Iris pigment epithelial cell (primary cell): ENCODE results near the gene EXOC4.
A peak's percentile ranks its signal among the peaks of the same experiment; 100 is the strongest.
"Not testable (repeated sequence)": the region's sequence is repeated elsewhere in the genome, so short reads cannot be mapped to it uniquely, and the experiment has no call there.

ENCODE experiments used
- DNase-seq: peaks from one replicate; pipeline ENCODE4 v3.0.0-alpha.2; 2011; ENCODE audit warnings: low read depth

EXOC4 gene

GRCh38 chr7:133315332-133316040, 62.6 kb downstream of the EXOC4 start:
- DNase-seq, result peak; percentile 67

DNA sequence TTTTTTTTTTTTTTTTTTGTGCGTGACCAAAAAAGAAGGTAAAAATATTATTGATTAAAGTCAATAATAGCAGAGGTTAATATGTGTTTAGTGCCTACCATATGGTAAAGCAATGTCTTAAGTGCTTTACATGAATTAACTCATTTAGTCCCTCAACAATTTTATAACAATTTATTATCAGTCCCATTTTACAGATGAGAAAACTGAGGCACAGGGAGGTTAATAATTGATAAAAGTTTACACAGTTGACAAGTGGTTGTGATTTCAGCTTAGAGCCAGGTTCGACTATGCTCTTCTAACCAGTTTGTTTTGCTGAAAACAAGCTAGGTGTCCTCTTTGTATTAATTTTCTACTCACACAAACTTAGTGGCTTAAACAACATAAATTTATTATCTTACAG, 67.0 kb downstream of the EXOC4 start:
- no peak for DNase-seq

GRCh38 chr7:133320891-133321290, 68.0 kb downstream of the EXOC4 start:
- no peak for DNase-seq

- not testable (repeated sequence) for DNase-seq
Measured at GRCh38 chr7:133321366-133321765, 68.5 kb downstream of the EXOC4 start.

- DNase-seq, result not testable (repeated sequence)
Measured at GRCh38 chr7:133326745-133327144, 73.9 kb downstream of the EXOC4 start.

DNA sequence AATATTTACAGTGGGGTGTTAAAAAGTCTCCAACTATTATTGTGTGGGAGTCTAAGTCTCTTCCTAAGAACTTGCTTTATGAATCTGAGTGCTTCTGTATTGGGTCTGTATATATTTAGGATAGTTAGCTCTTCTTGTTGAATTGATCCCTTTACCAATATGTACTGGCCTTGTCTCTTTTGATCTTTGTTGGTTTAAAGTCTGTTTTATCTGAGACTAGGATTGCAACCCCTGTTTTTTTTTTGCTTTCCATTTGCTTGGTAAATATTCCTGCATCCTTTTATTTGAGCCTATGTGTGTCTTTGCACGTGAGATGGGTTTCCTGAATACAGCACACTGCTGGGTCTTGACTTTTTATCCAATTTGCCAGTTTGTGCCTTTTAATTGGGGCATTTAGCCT, 75.1 kb downstream of the EXOC4 start:
- DNase-seq, result not testable (repeated sequence)

DNA sequence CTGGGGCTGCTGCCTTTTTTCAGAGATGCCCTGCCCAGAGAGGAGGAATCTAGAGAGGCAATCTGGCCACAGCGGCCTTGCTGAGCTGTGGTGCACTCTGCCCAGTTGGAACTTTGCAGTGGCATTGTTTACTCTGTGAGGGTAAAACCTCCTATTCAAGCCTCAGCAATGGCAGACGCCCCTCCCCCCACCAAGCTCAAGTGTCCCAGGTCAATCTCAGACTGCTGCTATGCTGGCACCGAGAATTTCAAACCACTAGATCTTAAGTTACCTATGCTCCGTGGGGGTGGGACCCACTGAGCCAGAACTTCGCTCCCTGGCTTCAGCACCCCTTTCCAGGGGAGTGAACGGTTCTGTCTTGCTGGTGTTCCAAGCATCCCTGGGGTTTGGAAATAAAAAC, 77.2 kb downstream of the EXOC4 start:
- DNase-seq, result no peak

DNA sequence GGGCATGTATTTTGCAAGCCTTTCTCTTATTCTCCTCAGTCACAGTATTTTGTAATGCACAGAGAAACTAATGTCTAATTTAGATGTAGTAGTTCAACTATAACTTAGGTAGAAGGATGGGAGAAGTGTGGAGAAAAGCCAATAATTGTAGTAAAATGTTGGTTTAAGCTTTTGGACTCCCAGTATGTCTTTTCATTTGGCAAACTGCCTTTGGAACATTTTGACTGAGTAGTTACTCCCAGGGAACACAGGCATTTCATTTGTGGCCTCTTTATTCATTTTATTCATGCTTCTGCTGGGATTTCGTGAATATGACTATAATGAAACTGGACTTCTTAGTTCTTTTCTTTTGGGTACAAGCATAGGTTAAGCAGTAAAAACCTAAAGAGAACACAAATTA, 79.0 kb downstream of the EXOC4 start:
- DNase-seq, result no peak

GRCh38 chr7:133339772-133340171, 86.9 kb downstream of the EXOC4 start:
- DNase-seq, result no peak

DNA sequence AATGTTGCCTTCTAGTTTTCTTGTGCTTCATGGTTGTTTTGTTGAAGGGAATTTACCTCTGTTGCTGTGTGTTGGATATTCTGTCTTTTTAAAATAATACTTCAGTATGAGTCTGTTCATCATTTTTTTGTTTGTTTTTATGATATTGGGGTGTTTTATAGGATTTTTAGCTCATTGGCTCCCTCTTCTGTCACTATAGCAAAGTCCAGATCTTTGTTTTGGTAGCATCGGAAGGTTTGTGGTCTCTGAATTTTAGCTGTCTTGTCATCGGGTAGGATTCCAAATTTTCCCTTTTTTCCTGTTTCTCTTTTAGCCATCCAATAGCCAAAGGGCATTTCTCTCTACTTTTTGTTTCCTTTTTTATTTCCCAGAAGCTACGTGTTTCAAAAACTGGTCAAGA, 91.4 kb downstream of the EXOC4 start:
- peak; percentile 22 for DNase-seq

DNA sequence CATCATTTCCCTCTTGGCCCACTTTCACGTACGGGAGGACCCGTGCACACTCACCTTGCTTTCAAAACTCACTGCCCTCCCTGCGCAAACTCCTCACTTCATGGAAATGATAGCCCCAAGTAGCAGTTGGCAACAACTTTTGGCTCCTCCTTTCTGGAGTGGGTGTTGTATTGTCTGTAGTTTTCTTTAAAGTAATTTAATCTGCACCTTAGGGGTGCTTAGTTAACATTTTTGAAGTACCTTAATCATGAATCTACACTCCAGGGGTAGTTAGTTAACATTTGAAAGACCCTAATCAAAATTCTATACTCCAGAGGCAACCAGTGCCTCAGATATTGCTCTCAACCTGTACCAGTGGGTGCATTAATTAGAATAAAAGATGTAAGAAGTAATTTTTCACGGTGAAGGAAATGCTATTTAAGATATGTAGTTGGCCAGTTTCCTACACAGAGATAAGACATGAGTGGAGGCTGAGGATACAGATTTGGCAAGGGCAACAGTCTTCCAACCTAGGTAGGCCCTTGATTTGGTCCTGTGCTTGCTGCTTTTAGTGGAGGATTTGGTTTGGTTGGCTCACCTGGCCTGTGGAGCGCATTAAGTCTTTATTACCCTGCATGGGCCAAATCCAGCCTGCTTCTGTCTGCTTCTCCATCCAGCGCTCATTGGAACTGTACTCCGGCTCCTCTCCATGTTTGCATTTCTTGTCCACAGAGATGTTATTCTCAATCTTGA, 93.0 kb downstream of the EXOC4 start:
- no peak for DNase-seq

DNA sequence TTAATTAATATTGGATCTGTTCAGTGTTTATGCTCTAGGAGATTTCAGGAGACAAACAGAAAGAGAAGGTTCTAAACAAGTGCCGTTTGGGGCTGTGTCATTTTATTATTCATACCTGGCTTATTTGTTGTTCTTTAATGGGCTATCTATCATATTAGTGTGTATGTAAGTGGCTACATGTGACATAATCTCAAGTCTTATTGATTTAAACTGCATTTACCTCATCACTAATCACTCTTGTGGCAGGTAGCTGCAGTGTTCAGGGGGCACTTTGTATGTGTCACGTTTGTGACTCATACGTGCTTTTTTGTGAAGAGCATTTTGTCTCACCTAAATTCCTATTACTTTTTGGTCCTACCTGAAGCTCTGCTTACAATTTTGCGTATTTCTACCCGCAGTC, 95.4 kb downstream of the EXOC4 start:
- DNase-seq, result no peak

- DNase-seq, result no peak
Measured at GRCh38 chr7:133349101-133349500, 96.2 kb downstream of the EXOC4 start.

GRCh38 chr7:133352430-133352829, 99.6 kb downstream of the EXOC4 start:
- DNase-seq, result no peak

GRCh38 chr7:133353775-133354174, 100.9 kb downstream of the EXOC4 start:
- DNase-seq, result no peak

- peak; percentile 60 for DNase-seq
Measured at GRCh38 chr7:133354546-133355324, 101.9 kb downstream of the EXOC4 start.

DNA sequence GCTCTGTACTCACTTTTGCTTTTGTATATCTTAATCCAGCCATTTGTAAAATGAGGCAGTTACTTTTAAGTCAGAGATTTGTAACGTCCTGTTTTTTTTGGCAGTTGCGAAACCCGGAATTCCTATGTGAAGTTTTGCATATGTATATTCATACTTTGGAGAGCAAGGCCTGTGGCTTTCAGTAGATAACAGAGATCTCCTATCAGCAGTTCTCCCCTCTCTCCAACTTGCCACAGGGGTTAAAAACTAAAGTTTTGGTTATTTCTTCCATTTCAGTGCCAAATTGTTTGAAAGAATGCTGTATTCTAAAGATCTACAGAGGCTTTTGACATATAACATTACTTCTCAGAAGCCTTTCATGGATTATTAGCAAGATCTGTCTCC, 102.4 kb downstream of the EXOC4 start:
- peak; percentile 93 for DNase-seq

DNA sequence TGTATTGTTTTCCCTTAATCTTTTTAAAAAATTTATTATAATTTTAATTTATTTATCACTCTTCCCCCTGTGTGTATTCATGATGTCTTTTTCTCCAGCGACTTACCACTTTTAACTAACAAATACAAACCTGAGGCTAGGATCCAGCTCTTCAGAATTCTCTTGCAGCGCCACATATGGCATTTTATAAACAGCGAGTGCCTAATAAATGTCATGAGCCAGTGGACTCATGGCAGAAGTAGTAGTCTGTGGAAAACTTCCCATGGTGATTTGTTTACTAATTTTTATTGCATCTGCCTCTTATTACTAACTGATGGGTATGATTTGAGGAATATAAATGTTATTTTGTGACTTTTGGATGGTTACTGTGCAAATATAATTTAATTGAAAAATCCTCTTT, 102.9 kb downstream of the EXOC4 start:
- no peak for DNase-seq

DNA sequence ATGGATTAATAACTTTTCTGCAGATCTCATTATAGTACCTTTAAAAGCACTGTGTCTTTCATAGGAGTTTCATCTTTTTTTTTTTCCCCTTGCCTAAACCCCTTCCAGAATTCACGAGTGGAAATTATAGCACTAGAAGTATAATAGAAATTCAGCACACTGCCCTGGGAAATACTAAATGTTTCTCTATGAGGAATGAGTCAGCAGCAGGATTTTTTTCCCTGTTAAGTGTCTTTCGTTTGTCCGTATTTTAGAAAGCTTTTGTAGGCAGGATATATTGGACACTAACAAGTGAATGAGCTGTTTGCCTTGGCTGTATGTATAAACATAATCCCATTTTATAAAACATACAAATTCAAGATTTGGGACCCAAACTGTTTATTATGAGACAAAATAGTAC, 105.8 kb downstream of the EXOC4 start:
- peak; percentile 61 for DNase-seq

DNA sequence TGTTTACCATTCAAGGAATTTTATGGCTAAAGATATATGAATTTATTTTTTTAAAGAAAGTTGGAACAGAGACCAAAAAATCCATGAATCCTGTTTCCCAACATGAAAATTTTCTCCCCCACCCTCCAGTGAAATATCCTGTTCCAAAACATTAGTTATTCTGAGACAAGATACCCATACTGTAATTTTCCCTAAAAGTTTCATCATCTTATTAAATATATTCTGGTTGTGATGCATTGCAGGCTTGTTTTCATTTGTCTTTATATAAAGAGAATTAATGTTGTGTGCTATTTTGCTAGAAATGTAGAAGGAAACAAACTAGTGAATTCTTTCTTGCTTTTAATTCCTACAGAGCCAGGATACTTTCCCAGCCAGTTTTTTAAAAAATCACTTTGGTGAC, 106.6 kb downstream of the EXOC4 start:
- no peak for DNase-seq

DNA sequence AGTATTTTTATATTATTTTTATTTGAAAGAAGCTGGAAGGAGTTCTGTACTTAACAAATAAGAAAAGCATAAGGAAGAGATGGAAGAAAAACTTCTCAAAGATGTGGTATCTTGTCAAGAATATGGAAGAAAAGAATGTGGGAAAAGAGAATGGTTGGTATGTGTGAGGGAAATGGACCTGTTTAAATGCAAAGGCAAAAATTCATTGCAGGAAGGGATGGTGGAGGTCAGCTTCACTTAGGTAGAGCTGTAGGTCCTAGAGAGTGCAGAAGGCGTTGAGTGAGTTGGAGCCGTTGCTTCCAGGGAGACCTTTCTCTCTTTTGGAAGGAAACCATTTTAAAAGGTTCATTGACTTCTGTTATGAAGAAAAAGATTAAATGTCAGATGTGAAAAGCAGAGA, 107.3 kb downstream of the EXOC4 start:
- no peak for DNase-seq

- DNase-seq, result no peak
Measured at GRCh38 chr7:133361806-133362205, 108.9 kb downstream of the EXOC4 start.
